Endothelial cell of umbilical vein (primary cell): ENCODE data around the gene ATP2A2.

Experiments
- CTCF ChIP-seq, 2 donors: IDR thresholded peaks; 1 replicate in 1 of 2; 2 replicates in 1 of 2; pipeline ENCODE4 v1.5.1; 2011; ENCODE audit warnings: low read length in 2 of 2, mild to moderate bottlenecking in 2 of 2, moderate library complexity in 2 of 2, control low read depth in 1 of 2, inconsistent platforms in 1 of 2, low read depth in 1 of 2; ENCODE audit not compliant: insufficient read depth in 1 of 2; ENCODE audit errors: extremely low read depth in 1 of 2
- EZH2 ChIP-seq: IDR thresholded peaks from 2 replicates; pipeline ENCODE4 v1.6.1; 2012; ENCODE audit warnings: borderline replicate concordance, low read depth, mild to moderate bottlenecking, moderate library complexity, low read length, inconsistent platforms; ENCODE audit not compliant: severe bottlenecking
- FOS ChIP-seq: IDR thresholded peaks from 2 replicates; pipeline ENCODE4 v1.6.1; 2011; ENCODE audit warnings: mild to moderate bottlenecking, low read length, moderate library complexity, borderline replicate concordance; ENCODE audit not compliant: insufficient read depth
- JUN ChIP-seq: IDR thresholded peaks from 2 replicates; pipeline ENCODE4 v1.6.1; 2011; ENCODE audit warnings: borderline replicate concordance, low read depth; ENCODE audit not compliant: insufficient read length, insufficient read depth
- POLR2A ChIP-seq: IDR thresholded peaks from 2 replicates; pipeline ENCODE4 v1.6.1; 2012; ENCODE audit warnings: low read depth, mild to moderate bottlenecking, control low read depth, low read length
- POLR2AphosphoS5 ChIP-seq: IDR thresholded peaks from 2 replicates; pipeline ENCODE4 v1.6.1; 2012; ENCODE audit warnings: low read depth, mild to moderate bottlenecking, control low read depth, low read length, moderate library complexity; ENCODE audit not compliant: insufficient read depth

GRCh38 chr12:110266381-110266960 lies 14.6 kb upstream of the ATP2A2 start:
- no peak for TF ChIP-seq POLR2A
- TF ChIP-seq CTCF (IDR thresholded peaks at IDR 0.05; ENCODE audit: extremely low read depth in 1 of 2, insufficient read depth in 1 of 2, low read depth in 1 of 2, low read length in 2 of 2) = no peak
- no peak for TF ChIP-seq FOS
- TF ChIP-seq POLR2AphosphoS5 = no peak
- no peak for TF ChIP-seq EZH2
- TF ChIP-seq JUN = no peak
